IMR-90 (cell line): ENCODE measurements around the gene SYAP1. TPM values are rescaled to one million over a fixed set of nuclear protein-coding genes. Genes with fewer than 3 reads are reported as not detected.
A peak's percentile ranks its signal among the peaks of the same experiment; 100 is the strongest.

ENCODE experiments used
- ATAC-seq: fragments of 200-7000 bp; cut with Tn5 transposase; 2 replicates; pipeline ENCODE4 v1.9.1; 2020; ENCODE audit warnings: low read depth, mild to moderate bottlenecking, moderate library complexity
- BruUV-seq: library from RNA; stranded (reverse); fragments of 400-500 nt; replicated peaks from 2 replicates; lab custom pipeline; 2021; lab: Mats Ljungman, UMichigan
- CTCF ChIA-PET: fragments of 300-600 bp; formaldehyde crosslinking; extraction: SDS; loops from one replicate; lab custom pipeline; 2021; ENCODE audit warnings: antibody characterized with exemption; lab: Yijun Ruan, JAX
- POLR2A ChIA-PET: fragments of 300-600 bp; sonication (Branson Sonifier 250); formaldehyde crosslinking; loops from one replicate; lab custom pipeline; 2022; ENCODE audit warnings: antibody characterized with exemption; ENCODE audit not compliant: unreplicated experiment; lab: Charles Lee
- DNase-seq: peaks from one replicate; pipeline ENCODE4 v3.0.0; 2013
- H2AFZ ChIP-seq: replicated peaks from 2 replicates; pipeline ENCODE3; 2013; ENCODE audit warnings: low read length, mild to moderate bottlenecking; ENCODE audit not compliant: poor library complexity
- H2AK5ac ChIP-seq: 2 replicates; pipeline ENCODE4 v1.6.1; 2013; ENCODE audit warnings: low read depth, low read length, inconsistent platforms
- H2AK9ac ChIP-seq: replicated peaks from 2 replicates; pipeline ENCODE3; 2013; ENCODE audit warnings: mild to moderate bottlenecking, low read depth, low read length, moderate library complexity; ENCODE audit not compliant: poor library complexity
- H2BK120ac ChIP-seq: 2 replicates; pipeline ENCODE4 v1.6.1; 2013; ENCODE audit warnings: low read depth, low read length, inconsistent platforms
- H2BK15ac ChIP-seq: 3 replicates; pipeline ENCODE4 v1.6.1; 2013; ENCODE audit warnings: low read depth, low read length, inconsistent platforms
- H2BK20ac ChIP-seq: 2 replicates; pipeline ENCODE4 v1.6.1; 2013; ENCODE audit warnings: low read depth, mild to moderate bottlenecking, inconsistent platforms, low read length, moderate library complexity
- H2BK5ac ChIP-seq: 2 replicates; pipeline ENCODE4 v1.6.1; 2013; ENCODE audit warnings: mild to moderate bottlenecking, low read depth, low read length, inconsistent platforms; ENCODE audit not compliant: poor library complexity, severe bottlenecking
- H3K14ac ChIP-seq: replicated peaks from 2 replicates; pipeline ENCODE4 v1.6.1; 2013; ENCODE audit warnings: low read depth, low read length, inconsistent platforms
- H3K18ac ChIP-seq: 2 replicates; pipeline ENCODE4 v1.6.1; 2013; ENCODE audit warnings: low read depth, low read length, control low read depth
- H3K23ac ChIP-seq: 2 replicates; pipeline ENCODE4 v1.6.1; 2013; ENCODE audit warnings: low read depth, low read length, inconsistent platforms
- H3K27ac ChIP-seq: 2 replicates; pipeline ENCODE4 v1.5.1; 2013; ENCODE audit warnings: mild to moderate bottlenecking, control low read depth, low read length; ENCODE audit not compliant: insufficient read depth
- H3K27me3 ChIP-seq: 2 replicates; pipeline ENCODE4 v1.6.1; 2013; ENCODE audit warnings: low read length; ENCODE audit not compliant: control insufficient read depth, insufficient read depth
- H3K36me3 ChIP-seq: 2 replicates; pipeline ENCODE4 v1.6.1; 2013; ENCODE audit warnings: low read length, mixed read lengths; ENCODE audit not compliant: control insufficient read depth, insufficient read depth
- H3K4ac ChIP-seq: 2 replicates; pipeline ENCODE4 v1.6.1; 2013; ENCODE audit warnings: low read depth, low read length, inconsistent platforms
- H3K4me1 ChIP-seq: 2 replicates; pipeline ENCODE4 v1.6.1; 2013; ENCODE audit warnings: low read length, mixed read lengths; ENCODE audit not compliant: control insufficient read depth, insufficient read depth
- H3K4me2 ChIP-seq: 2 replicates; pipeline ENCODE4 v1.6.1; 2013; ENCODE audit warnings: low read depth, mild to moderate bottlenecking, control low read depth, low read length, moderate library complexity
- H3K4me3 ChIP-seq: 2 replicates; pipeline ENCODE4 v1.5.1; 2013; ENCODE audit warnings: low read depth, mild to moderate bottlenecking, control low read depth, low read length, moderate library complexity; ENCODE audit not compliant: insufficient read depth
- H3K56ac ChIP-seq: 2 replicates; pipeline ENCODE4 v1.6.1; 2013; ENCODE audit warnings: low read length, inconsistent platforms; ENCODE audit not compliant: insufficient read depth; ENCODE audit errors: extremely low read depth
- H3K79me1 ChIP-seq, 2 experiments: 2 replicates each; pipeline ENCODE4 v1.6.1; 2013; ENCODE audit warnings: low read length in 2 of 2, inconsistent platforms in 1 of 2, low read depth in 1 of 2
- H3K9ac ChIP-seq: 2 replicates; pipeline ENCODE4 v1.6.1; 2013; ENCODE audit warnings: low read depth, low read length, control low read depth
- H3K9me1 ChIP-seq: 2 replicates; pipeline ENCODE4 v1.6.1; 2013; ENCODE audit warnings: low read length, inconsistent platforms; ENCODE audit not compliant: insufficient read depth
- H3K9me3 ChIP-seq: 2 replicates; pipeline ENCODE4 v1.6.1; 2013; ENCODE audit warnings: low read length; ENCODE audit not compliant: control insufficient read depth, insufficient read depth
- H4K20me1 ChIP-seq: 2 replicates; pipeline ENCODE4 v1.6.1; 2013; ENCODE audit warnings: low read length, inconsistent platforms; ENCODE audit not compliant: insufficient read depth
- H4K5ac ChIP-seq: 2 replicates; pipeline ENCODE4 v1.6.1; 2013; ENCODE audit warnings: mild to moderate bottlenecking, low read depth, low read length, control low read depth
- H4K8ac ChIP-seq, 2 experiments: 2 replicates each; pipeline ENCODE4 v1.6.1; 2013; ENCODE audit warnings: low read depth in 2 of 2, low read length in 2 of 2, control low read depth in 1 of 2, inconsistent platforms in 1 of 2
- H4K91ac ChIP-seq: 2 replicates; pipeline ENCODE4 v1.6.1; 2013; ENCODE audit warnings: low read depth, low read length, inconsistent platforms; ENCODE audit not compliant: insufficient read depth
- CEBPB ChIP-seq: IDR thresholded peaks from 2 replicates; pipeline ENCODE4 v1.6.1; 2012; ENCODE audit warnings: low read depth, low read length, improper control_type of control experiment
- FOS ChIP-seq: fragments of 150-350 bp; IDR thresholded peaks from 2 replicates; pipeline ENCODE4 v1.6.1; 2016; ENCODE audit warnings: low read depth, low read length
- MAFK ChIP-seq: IDR thresholded peaks from 2 replicates; pipeline ENCODE4 v1.6.1; 2012; ENCODE audit warnings: low read depth, low read length, improper control_type of control experiment
- POLR2A ChIP-seq: IDR thresholded peaks from 2 replicates; pipeline ENCODE4 v1.6.1; 2012; ENCODE audit warnings: mild to moderate bottlenecking, low read depth, low read length
- RCOR1 ChIP-seq: IDR thresholded peaks from 2 replicates; pipeline ENCODE4 v1.6.1; 2012; ENCODE audit warnings: mild to moderate bottlenecking, low read length, improper control_type of control experiment; ENCODE audit not compliant: insufficient replicate concordance
- SMC3 ChIP-seq: fragments of 150-350 bp; IDR thresholded peaks from 2 replicates; pipeline ENCODE4 v1.6.1; 2016; ENCODE audit warnings: low read depth, mild to moderate bottlenecking, antibody characterized with exemption, low read length, moderate library complexity
- WGBS, 2 experiments: methylation state at CpG; one replicate each; pipeline versions ENCODE4 v1.1.5 to v1.1.7; 2013; ENCODE audit warnings: missing lambda C conversion rate in 2 of 2; ENCODE audit not compliant: insufficient read length in 1 of 2; ENCODE audit errors: extremely low coverage in 2 of 2; 5-methylcytosine and 5-hydroxymethylcytosine counted together
- dilution Hi-C: fragments of 300-500 bp; cut with HindIII; formaldehyde crosslinking; loops from one replicate; pipeline ENCODE4 v1.14.3; 2018; ENCODE audit warnings: low sequenced_read_pairs; ENCODE audit not compliant: unreplicated experiment
- in situ Hi-C: fragments of 300-500 bp; cut with MboI; formaldehyde crosslinking; loops from 3 replicates; pipeline ENCODE4 v1.14.3; 2019; ENCODE audit warnings: low sequenced_read_pairs, inconsistent platforms, mixed read lengths
- intact Hi-C: fragments of 100-400 bp; cut with micrococcal nuclease; formaldehyde crosslinking; loops from 2 replicates; pipeline ENCODE4 v1.10.0; 2022
- polyA plus RNA-seq, 3 experiments: library from polyadenylated mRNA; depleted of rRNA; stranded (reverse); fragments of >200 nt; gene quantifications; 2 replicates each; pipeline ENCODE4 v1.2.3, GENCODE V29; 2012; ENCODE audit warnings: low replicate concordance in 1 of 3
- total RNA-seq: library from RNA; depleted of rRNA; stranded (reverse); fragments of >200 nt; gene quantifications from 2 replicates; pipeline ENCODE4 v1.2.3, GENCODE V29; 2012
- TF ChIP-seq, protein P1 (sequence below): conservative IDR thresholded peaks from 2 replicates; pipeline ENCODE4 v1.5.1; 2012; ENCODE audit warnings: mild to moderate bottlenecking, low read depth, low read length, improper control_type of control experiment

SYAP1 gene
- total and polyA plus RNA-seq, 2 of the 4 experiments (the other 2 are of a cell fraction) = 17.7 to 35.0 TPM

- TF ChIP-seq RCOR1 = no peak
- TF ChIP-seq FOS = no peak
Observed at GRCh38 chrX:16786139-16786790, 66.9 kb downstream of the SYAP1 start, which contains the start of gene TXLNG (continued).

DNA sequence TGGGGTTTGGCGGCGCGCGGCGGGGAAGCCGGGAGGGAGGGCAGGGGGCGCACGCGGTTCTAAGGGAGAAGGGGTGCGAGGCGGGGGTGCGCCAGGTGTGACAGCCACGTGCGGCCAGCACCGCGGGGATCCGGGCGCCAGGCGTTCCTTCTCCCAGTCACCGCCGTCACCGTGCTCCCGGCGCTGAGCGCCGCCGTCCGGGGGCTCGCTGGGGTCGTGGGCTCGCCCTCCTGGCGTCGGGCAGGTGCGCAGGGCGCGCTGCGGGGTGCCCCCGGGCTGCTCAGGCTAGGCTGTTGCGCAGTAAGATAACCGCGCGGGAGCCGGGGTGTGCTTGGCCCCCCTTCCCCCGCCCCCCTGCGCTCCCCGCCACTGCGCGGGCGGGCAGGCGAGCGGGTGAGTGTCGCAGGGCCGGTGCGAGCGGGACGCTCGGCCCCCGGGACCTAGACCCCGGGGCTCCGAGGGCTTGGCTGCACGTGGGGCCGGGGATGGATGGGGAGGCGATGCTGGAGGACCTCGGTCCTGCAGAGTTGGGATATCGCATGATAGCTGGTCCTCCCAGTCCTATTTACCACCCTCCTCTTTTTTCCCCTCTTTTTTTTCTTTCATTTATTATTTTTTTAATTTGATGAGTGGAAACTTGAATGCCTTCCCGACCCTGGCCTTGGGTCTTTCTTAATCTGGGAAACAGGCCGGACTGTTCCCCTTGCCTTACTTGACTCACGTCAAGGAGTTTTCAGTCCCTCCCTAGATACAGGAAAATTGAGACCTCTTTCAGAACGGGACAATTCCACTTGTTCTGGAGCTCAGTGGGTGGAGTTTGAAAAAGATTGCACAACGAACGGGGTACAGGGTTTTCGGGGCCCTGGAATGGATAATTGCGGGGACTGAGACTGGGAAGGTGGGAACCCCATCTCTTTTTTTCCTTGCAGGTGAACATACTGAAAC, 67.7 kb downstream of the SYAP1 start:
- Histone ChIP-seq H3K4me2 (peak overlapping the region; percentile 98), H3K18ac (no peak overlapping the region), H2BK15ac (no peak overlapping the region), H4K91ac (no peak overlapping the region), H3K79me1 (peaks cover 12 to 17% of the 10 kb centered on the region in 2 experiments; a peak in 3 of 4 replicates), H2AK9ac (peak overlapping the region; percentile 26), H3K9me3 (no peaks in the 10 kb centered on the region), H2BK120ac (no peak overlapping the region), H2AK5ac (no peak overlapping the region), H2BK5ac (no peak overlapping the region), H4K8ac (no peak overlapping the region), H3K4me3 (peak overlapping the region; percentile 83), H3K56ac (no peak overlapping the region), H3K27me3 (no peaks in the 10 kb centered on the region; the same call in 1 of the 2 replicates), H4K5ac (no peak overlapping the region), H2BK20ac (no peak overlapping the region), H3K23ac (no peak overlapping the region), H2AFZ (peak overlapping the region; percentile 84), H3K4me1 (no peaks in the 10 kb centered on the region), H3K14ac (no peak overlapping the region), H3K4ac (no peak overlapping the region), H3K9me1 (no peaks in the 10 kb centered on the region), H3K9ac (peak overlapping the region; percentile 64; the same call in 1 of the 2 replicates), H3K36me3 (peaks cover 3% of the 10 kb centered on the region), H3K27ac (no peak overlapping the region; the same call in 1 of the 2 replicates), H4K20me1 (no peaks in the 10 kb centered on the region; the same call in 1 of the 2 replicates)
- CTCF ChIA-PET = interaction anchor here (1.0 kb wide), 1 partner anchor 21 kb away, joined by 3 read pairs; no protein-coding TSS in a partner anchor
- DNase-seq = no peak
- POLR2A ChIA-PET = no interaction called here
- TF ChIP-seq FOS = no peak
- TF ChIP-seq CEBPB = peak; percentile 69
- TF ChIP-seq MAFK = no peak
- no peak for TF ChIP-seq POLR2A
- no peak for TF ChIP-seq SMC3
- TF ChIP-seq, protein P1, sequence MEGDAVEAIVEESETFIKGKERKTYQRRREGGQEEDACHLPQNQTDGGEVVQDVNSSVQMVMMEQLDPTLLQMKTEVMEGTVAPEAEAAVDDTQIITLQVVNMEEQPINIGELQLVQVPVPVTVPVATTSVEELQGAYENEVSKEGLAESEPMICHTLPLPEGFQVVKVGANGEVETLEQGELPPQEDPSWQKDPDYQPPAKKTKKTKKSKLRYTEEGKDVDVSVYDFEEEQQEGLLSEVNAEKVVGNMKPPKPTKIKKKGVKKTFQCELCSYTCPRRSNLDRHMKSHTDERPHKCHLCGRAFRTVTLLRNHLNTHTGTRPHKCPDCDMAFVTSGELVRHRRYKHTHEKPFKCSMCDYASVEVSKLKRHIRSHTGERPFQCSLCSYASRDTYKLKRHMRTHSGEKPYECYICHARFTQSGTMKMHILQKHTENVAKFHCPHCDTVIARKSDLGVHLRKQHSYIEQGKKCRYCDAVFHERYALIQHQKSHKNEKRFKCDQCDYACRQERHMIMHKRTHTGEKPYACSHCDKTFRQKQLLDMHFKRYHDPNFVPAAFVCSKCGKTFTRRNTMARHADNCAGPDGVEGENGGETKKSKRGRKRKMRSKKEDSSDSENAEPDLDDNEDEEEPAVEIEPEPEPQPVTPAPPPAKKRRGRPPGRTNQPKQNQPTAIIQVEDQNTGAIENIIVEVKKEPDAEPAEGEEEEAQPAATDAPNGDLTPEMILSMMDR = no peak
- dilution Hi-C loops (no loop called here), intact Hi-C loops (loop anchor here (1.0 kb wide), 1 partner anchor 68 kb away; the partner anchor contains the start of gene SYAP1), in situ Hi-C loops (no loop called here)
- BruUV-seq = no TSS peak
- peak; percentile 4 for ATAC-seq
- 1% methylated on average over 23 of the region's 73 CpGs; no CpG with 5 or more reads in 1 of the 2 experiments for WGBS, 2 experiments
